GM18511 (cell line): ENCODE results near the gene MTHFSD.
"Not testable (repeated sequence)": the region's sequence is repeated elsewhere in the genome, so short reads cannot be mapped to it uniquely, and the experiment has no call there.

Experiments
- ATAC-seq: cut with Tn5 transposase; IDR thresholded peaks from one replicate; pipeline ENCODE4 v1.9.1; 2021; ENCODE audit warnings: mild to moderate bottlenecking, moderate library complexity; ENCODE audit not compliant: unreplicated experiment

Gene MTHFSD, protein sequence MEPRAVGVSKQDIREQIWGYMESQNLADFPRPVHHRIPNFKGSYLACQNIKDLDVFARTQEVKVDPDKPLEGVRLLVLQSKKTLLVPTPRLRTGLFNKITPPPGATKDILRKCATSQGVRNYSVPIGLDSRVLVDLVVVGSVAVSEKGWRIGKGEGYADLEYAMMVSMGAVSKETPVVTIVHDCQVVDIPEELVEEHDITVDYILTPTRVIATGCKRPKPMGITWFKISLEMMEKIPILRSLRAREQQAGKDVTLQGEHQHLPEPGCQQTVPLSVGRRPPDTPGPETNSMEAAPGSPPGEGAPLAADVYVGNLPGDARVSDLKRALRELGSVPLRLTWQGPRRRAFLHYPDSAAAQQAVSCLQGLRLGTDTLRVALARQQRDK

DNA sequence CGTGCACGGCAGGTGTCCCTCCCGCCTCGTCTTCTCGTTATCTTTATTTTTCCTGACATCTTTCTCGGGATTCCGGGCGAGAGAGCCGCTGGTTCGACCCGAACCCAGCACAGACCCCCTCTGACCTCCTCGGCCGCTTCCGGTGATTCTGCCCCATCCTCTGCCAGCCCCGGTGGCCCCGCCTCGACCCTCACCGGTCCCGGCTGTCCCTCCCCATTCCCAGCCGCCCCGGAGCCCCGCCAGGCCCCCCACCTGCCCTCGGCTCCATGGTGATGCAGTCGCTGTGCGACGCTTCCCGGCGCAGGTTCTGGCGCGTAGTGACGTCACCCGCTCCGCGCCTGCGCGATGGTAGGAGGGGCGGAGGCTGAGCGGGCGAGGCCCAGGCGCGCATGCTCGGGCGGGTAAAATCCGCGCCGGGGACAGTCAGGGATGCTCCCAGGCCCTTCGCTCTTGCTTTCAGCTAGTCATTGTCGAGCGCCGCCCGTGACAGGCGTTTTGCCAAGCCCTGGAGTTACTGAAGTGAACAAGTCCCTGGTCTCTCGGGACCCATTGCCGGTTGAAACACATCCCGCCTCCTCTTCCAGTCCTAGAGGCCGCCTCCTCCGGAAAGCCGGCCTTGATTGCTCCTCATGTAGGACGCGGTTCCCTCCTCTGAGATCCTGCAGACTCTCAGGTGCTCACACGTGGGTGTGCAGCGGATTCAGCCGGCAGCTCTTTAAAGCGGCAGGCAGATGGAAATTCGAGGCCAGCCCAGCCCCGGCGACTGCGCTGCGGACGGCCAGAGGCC, at the start of gene MTHFSD:
Gene MTHFSD (minus strand): TSS at position 319 of the 787 bp plus-strand sequence. CDS start 51 bp downstream, at position 268.
- ATAC-seq = peak; percentile 93

DNA sequence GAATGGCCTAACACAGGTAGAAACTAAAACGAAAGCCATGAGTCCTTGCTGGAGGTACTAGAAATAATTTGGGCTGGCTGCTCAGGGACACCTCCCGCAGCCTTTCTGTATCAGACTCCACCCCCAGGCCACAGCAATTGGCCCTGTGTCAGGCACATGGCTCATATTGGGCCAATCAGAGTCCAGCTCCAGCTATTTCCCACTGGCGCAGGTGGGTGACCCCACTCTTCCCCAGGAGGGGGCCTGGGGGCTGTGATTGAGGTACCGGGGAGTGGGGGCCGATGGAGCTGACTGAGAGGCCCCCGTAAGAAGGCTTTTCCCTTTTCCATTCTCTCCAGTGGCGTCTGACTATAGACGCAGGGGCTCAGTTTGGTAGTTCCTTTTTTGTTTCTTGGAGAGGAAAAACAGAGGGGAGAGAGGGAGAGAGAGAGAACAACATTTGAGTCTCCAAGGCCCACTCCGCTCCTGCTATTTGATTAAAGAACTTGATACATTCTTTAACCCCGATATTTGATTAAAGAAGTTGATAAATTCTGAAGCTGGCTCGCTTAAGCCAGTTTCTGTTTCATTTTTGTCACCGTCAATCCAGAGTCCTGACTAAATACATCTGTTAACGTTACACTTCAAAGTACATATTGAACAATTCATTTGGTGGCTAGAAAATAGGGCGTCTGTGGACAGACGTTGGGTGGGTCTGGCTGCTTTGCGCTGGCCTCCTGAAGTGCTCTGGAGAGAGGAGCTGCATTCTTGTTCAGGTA, 49.6 kb upstream of the MTHFSD start:
- ATAC-seq = peak; percentile 70

DNA sequence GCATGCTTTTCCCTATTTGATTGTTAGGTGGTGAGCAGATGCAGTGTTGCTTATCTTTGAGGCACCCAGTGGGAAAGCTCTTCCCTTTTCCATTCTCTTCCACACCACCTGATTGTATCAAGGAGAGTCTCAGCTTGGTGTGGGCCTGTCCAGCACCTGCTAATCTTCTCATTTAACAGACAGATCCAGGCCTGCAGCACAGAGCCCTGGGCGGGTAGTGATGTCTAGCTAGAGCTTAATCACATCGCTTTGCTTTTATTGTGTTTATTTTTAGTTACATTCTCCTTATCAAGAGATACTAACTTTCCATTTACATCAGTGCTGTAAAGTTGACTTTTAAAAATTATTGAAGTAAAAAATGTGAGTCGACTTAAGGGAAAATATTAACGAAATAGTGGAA, 47.5 kb upstream of the MTHFSD start:
- no peak for ATAC-seq

DNA sequence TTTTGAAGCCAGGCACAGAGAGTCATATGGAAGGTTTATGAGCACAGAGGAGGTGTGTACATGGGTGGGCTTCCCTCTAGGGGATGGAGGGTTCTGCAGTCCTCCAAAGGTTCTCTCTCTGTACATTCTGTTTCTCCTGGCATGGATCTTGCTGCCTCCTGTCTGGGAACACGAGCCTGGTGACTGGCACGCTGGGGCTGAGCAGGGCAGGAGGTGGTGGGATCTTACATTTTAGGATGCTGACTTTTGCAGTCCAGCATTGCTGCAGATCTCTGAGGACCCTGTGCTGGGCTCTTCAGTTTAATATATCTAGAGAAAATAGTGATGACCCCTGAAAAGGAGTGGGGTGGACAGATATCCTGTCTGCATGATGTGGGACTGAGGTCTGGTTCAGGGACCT, 46.3 kb upstream of the MTHFSD start:
- no peak for ATAC-seq

DNA sequence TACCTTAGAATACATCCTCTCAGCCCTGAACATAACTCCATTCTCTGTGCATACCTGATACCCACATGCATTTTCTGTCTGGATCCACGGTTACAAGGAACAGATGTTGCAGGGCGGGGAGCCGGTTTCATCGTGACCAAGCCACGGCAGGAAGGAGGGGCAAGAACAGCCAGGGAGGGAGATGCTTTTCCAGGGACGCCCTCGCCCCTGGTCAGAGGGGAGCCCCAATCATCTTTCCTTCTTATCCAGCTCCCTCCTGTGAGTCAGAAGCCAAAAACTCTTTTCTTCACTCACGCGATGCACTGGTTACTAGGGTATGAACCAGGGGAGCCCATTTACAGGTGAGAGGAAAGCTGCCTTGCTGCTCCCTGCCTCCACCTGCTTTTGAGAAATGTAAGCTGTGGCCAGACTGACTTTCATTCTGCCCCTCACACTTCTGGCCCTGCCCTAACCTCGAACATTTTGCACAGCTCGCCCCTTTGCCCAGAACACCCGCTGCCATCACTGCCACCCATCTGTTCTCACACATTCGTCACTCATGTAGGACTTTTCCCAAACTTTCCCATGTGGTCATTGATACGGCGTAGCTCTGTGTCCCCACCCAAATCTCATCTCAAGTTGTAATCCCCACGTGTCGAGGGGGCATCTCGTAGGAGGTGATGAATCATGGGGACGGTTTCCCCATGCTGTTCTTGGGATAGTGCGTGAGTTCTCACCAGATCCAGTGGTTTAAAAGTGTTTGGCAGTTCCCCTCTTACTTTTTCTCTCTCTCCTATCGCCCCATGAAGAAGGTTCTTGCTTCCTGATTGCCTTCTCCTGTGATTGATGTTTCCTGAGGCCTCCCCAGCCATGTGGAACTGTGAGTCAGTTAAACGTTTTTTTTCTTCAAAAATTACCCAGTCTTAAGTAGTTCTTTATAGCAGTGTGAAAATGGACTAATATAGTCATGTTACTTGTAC, 43.9 kb upstream of the MTHFSD start:
- ATAC-seq = no peak

DNA sequence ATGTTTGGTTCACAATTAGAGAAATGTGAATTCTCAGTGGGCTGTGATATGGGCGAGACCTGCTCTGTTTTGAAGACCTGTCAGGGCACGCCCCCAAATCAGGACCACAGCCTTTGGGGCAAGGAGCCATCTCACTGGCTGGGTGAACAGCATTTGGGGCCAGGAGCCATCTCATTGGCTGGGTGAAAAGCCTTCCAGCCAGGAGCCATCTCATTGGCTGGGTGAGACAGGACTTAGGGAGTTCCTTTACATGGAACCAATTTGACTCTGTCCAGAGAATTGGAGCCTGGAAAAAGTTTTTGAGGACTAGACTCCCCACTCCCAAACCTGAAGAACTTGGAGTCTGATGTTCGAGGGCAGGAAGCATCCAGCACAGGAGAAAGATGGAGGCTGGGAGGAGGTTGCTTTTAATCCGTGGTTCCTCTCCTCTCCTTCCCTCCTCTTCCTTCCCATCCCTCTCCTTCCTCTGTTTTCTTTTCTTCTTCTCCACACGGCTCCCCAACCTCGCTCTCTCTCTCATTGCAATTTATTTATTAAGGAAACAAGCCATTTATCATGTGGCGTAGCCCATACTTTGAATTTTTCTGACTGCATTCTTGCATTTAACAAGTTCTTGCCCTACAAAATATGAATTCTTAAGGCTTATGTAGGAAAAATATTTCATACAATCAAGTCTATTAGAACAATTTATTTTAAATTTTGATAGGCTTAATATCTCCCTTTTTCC, 43.0 kb upstream of the MTHFSD start:
- no peak for ATAC-seq

DNA sequence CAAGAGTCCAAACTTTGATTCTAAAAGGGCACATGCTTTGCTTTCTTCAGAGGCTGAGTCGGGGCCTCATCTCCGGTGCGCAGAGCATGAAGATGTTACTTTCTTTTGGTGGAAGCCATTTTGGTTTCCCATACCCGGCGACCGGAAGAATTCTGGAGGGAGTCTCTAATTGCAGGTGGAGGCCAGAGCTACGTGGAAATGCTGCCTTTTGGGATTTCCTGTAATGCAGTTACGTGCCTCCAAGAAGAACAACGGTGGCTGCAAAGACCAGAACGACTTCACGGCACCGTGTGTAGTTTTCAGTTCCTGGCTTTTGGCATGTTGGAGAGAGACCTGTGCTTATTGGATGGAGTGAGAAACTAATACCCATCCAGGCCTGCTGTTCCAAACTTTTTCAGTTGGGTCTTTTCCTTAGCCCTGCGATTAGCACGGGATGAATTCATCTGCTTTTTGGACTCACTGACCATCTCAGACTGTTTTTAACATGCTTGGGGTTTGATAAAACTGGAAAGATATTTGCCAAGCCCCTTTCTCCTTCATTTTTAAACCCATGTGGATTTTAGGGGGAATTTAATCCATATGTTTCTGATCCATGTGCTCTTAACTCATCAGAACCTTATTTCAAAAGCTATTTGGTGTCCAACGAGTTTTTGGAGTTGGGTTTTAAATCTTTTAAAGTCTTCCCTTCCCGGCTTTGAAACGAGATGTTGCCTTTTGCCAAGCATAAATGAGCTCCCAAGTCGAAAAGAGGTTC, 42.3 kb upstream of the MTHFSD start:
- ATAC-seq = no peak

DNA sequence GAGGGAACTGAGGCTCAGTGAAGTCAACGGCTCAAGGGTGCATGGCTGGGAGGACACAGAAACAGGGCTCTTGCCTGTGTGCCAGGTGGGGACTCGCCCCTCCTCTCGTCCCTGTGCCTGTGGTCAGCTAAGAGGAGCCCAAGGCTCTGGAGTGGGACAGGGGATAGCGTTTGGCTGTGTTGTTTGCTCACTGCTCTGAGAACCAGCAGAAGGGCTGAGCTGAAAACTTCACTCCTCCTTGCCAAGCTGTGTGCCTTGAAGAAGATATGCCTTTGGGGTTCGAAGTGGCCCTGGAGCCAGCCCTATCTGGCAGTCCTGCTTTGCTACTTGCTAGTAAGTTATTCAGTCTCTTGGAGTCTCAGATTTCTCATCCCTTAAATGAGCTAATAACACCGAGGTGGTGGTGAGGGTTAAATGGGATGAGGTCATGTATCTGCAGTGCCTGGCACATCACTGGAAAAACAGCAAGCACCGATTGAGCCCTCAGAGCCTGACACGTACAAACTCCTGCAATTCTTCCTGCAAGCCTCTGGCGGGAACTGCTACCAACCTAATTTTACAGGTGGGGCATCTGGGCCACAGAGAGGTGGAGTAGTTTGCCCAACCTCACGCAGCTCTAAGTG, 41.1 kb upstream of the MTHFSD start:
- no peak for ATAC-seq

DNA sequence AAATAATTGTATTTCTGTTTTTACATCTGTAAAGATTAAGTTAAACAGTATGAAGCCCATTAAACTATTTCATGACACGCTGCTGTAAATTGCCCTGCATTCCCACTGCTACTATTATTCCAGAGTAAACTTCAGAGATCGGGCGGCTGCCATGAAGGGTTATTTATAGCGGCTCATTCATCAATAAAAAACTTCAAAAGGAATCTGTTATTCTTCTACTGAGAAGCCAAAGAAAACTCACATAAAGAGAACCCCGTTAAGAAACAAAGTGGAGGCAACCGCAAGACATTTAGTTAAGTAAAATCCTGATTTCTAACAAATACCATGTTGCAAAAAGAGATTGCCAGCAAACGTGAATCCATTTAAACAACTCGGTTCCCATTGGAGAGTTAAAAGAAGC, 39.7 kb upstream of the MTHFSD start:
- no peak for ATAC-seq

DNA sequence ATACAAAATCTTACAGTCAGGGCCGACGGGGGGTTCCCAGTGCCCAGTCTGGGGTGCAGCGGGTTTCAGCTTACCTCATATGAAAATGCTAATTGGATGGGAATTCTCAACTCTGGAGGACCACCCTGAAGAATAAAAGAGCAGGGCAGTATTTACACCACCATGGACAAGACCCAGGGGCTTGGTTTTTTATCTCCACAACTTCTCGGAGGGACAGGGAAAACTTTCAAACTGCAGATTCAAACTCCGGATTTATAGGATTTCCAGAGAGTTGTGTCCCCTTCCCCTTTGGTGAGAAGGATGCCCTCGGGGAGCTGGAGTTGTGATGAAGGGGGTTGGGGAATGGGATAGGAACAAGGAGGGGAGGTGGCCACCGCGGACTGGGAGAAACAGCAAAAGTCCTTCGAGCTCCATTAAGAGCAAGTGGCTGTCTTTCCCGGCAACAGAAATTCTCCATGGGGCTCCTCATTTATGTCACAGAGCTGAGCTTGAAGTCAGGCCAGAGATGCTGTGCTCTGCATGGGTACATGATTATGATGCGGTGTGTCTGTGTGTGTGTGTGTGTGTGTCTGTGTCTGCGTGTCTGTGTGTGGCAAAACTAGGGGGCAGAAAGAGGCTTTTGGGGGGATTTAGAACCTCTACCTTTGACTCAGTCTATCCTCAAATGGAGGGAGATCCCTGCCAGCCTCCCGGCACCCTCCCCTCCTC, 39.0 kb upstream of the MTHFSD start:
- ATAC-seq = no peak

DNA sequence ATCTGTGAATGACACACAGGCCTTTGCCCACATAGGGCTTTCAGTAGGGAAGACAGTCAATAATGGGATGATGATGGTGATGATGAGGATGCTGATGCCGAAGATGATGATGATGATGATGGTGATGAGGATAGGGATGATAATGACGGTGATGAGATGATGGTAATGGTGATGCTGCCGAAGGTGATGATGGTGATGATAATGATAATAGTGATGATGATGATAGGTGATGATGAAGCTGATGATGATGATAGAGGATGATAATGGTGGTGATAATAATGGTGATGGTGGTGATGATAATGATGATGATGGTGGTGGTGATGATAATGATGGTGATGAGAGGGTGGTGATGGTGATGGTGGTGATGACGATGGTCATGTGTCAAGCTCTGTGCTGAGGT, 36.2 kb upstream of the MTHFSD start:
- no peak for ATAC-seq

DNA sequence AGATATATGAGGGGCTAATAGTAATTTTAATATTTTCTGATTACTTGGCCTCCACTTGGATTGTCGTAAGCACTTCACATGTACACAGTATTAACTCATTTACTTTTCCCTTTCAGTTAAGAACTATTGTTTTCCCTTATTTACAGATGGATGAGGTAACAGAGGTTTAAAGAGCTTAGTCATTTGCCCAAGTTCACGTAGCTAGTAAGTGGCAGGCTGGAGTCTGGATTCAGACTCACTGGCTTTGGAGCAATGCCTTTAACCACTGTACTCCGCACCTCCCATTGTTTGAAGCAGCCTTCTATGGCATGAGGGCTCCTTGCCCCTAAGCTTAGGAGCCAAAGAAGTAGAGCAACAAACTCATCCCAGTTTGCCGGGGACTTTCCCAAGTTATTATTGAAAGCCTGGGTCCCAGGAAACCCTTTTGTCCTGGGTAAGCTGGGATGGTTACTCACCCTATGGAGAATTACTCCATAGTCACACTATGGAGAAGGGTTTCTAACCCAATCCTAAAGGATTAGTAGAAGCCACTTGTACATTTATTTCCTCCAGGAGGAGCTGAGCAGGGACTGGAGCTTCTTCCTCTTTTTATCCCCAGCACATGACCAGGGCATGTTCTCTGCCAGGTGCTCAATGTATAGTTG, 35.6 kb upstream of the MTHFSD start:
- ATAC-seq = no peak

DNA sequence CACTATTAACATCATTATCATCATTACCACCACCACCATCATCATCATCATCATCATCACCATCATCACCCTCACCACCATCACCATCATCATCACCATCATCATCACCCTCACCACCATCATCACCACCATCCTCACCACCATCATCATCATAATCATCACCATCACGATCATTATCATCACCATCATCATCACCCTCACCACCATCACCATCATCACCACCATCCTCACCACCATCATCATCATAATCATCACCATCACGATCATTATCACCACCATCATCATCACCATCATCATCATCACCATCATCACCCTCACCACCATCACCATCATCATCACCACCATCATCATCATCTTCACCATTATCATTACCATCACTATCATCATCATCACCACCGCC, 32.9 kb upstream of the MTHFSD start:
- not testable (repeated sequence) for ATAC-seq

DNA sequence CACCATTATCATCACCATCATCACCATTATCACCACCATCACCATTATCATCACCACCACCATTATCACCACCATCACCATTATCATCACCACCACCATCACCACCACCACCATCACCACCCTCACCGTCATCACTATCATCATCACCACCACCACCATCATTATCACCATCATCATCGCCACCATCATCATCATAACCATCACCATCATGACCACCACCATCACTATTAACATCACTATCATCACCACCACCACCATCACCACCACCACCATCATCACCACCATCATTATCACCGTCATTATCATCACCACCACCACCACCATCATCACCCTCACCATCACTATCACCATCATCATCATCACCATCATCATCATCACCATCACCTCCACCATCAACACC, 32.5 kb upstream of the MTHFSD start:
- no peak for ATAC-seq

DNA sequence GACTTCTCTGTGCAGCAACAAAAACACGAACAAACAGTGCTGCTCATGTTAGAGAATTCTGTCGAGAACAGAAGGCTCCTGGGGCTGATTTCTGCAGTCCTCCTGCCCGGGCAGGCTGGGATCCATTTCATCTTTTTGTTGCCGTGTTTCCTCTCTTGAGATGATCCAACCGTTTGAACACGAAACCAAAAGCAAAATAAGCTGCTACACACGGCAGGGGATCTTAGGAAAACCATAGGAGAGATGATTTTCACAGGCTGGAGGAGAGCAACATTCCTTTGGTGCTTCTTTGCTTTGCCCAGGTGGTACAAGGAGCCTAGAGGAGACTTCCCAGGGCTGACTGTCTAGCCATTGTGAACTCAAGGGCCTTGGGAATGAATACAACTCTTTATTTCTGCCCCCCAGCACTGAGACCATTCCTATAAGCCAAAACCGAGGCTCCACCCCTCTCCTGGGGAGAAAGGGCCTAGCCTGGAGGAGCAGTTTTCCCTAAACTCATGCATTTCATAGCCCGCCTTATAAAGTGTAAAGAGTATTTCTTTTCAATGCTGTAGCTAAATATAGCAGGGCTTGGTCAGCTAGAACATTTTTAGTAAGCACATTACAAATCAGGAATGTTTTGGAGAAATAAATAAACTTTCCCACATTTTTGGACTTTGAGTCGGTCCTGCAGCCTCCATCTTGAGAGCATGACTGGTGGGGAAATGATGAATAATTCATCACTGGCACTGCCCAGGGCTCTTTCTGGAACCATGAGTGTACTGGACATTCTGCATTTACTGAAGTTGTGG, 31.0 kb upstream of the MTHFSD start:
- no peak for ATAC-seq
